ENCODE results near the gene ADGRB2. TPM values are rescaled to one million over a fixed set of nuclear protein-coding genes. Genes with fewer than 3 reads are reported as not detected.

ADGRB2 gene
- total RNA-seq, 2 experiments from 2014 or later, result 0.74 to 0.75 TPM

DNA sequence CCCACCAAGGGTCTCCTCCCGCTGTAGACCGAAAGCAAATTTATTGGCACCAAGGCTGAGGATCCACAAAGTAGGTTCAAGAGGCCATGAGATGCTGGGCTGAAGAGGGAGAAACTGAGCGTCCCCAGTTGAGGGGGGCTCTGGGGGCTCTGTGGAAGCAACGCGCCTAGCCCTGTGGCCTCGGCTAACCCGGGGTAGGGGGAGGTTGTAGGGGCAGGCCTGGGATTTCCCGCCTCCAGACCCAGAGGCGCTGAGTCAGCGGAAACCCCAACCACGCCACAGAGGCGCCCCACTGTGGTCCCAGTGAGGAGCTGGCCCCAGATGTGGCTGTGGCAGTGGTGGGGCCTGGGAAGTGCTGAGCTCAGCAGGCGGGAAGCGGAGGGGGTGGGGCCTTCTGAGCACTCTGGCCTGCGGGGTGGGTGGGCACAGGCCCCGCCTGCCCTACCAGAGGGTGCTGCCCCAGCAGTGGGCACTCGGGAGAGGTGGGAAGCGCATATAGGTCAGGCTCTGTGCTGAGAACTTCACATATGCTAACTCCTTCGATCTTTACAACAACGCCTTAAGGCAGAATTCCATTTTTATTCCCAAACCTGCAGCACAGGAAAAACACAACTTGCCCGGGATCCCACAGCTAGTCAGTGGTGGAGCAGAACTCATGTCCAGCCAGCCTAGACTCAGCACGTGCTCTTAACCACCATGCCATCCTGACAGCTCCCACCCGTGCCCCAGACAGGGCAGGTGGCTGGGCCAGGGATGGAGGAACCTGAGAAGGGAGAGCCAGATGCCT lies 58.9 kb downstream of the ADGRB2 start:
- H3K4me3 Mint-ChIP-seq, result peak overlapping the region; percentile 60
- ATAC-seq (ENCODE audit: low read depth), result peak; percentile 82
- H3K4me1 Mint-ChIP-seq, result peaks cover 32% of the 10 kb centered on the region
- no peaks in the 10 kb centered on the region for H3K9me3 Mint-ChIP-seq
- H3K27me3 Mint-ChIP-seq, result peaks cover 54% of the 10 kb centered on the region
- H3K27ac Mint-ChIP-seq, result no peak overlapping the region
- H3K36me3 Mint-ChIP-seq, result no peaks in the 10 kb centered on the region
- peak; percentile 82 for DNase-seq
- POLR2A ChIA-PET, result interaction anchor here (0.5 to 1.6 kb wide), 3 partner anchors 9 to 60 kb away, joined by 3 read pairs; no protein-coding TSS in a partner anchor

DNA sequence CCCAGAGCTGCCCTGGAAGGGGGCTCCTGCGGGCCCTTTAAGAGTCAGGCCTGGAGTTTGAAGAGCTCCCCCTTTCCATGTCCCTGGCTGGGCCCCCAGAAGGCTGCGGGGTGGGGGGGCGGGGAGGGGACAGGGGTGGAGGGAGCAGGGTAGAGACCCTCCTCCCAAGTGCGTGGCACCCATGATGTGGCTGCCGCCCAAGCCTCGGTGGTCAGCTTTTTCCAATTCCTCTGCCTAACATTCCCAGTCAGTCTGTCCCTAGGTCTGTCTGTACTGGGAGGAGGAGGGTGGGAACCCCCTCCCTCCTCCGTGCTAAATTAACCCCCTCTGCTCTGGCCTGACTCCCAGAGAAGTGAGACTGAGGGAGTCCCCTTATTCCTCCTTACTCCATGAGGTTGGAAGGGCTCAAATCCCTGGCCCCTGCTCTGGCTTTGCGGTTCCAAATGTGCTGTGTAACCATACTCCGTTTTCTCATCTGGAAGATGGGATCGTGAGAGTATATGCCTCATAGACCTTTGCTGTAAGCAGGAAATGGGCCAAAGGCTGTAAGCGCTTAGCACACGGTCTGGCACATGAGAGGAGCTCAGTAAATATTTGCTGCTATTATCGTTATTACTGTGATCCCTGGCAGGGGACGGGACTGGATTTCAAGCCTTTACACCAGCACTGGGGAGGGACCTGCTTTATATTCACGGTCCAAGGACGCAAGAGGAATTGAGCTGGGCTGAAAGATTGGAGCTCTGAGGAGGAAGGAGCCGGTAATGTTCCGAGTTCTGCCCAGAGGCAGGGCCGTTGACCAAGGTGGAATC lies 59.7 kb downstream of the ADGRB2 start:
- no peaks in the 10 kb centered on the region for H3K9me3 Mint-ChIP-seq
- H3K36me3 Mint-ChIP-seq, result no peaks in the 10 kb centered on the region
- H3K27me3 Mint-ChIP-seq, result peaks cover 52% of the 10 kb centered on the region
- POLR2A ChIA-PET, result interaction anchor here (1.0 to 1.6 kb wide), 2 partner anchors 10 to 59 kb away, joined by 3 read pairs; no protein-coding TSS in a partner anchor
- ATAC-seq (ENCODE audit: low read depth) (peak; percentile 7), DNase-seq (no peak)
- H3K4me1 Mint-ChIP-seq, result peaks cover 35% of the 10 kb centered on the region
- H3K4me3 Mint-ChIP-seq, result peak overlapping the region; percentile 60
- H3K27ac Mint-ChIP-seq, result no peak overlapping the region

DNA sequence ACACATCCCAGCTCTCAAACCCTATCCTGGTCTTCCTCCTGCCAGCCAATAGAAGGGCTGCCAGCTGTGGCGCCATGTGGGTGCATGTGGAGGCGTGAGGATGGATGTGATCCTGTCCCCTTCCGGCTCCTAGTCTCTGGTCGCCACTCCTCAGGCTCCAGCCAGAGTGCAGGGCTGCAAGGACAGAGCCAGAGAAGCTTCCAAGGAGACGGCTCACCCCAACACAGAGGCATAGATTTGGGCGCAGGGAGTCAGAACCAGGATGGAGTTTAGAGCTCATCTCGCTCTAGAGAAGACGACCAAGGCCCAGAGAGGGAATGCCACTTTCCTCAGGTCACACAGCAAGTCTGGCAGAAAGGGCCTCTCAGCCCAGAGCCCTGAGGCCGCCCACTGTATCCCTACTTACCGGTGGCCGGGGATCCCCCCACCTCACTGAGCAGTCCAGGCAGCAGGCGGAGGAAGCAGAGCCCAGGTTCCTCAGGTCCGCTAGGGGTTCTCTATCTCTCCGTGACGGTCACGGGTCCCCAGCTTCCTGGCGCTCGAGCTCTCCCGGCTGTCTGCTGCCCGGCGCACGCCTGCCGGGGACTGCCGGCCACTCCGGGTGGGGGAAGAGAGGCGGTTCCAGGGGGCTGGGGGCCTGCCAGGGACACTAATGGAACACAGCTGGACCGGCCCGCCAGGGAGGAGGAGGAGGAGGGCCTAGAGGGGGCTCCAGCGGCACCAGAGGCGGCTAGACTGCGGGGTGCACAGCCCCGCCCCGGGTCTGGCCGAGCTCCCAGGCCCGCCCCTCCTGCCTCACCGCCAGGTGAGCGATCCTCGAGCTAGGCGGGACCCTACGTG lies 60.5 kb downstream of the ADGRB2 start, which contains the start of gene COL16A1:
TSS of gene COL16A1 (minus strand) at position 587 of the 840 bp plus-strand sequence. CDS start 1,824 bp downstream, outside the sequence.
- Mint-ChIP-seq H3K4me1 (peaks cover 40% of the 10 kb centered on the region), H3K27me3 (peaks cover 46% of the 10 kb centered on the region), H3K27ac (no peak within 1 kb of the TSS), H3K36me3 (no peaks in the 10 kb centered on the region), H3K4me3 (peak within 1 kb of the TSS; percentile 60), H3K9me3 (no peaks in the 10 kb centered on the region)
- ATAC-seq (ENCODE audit: low read depth) (no peak), DNase-seq (no peak)
- POLR2A ChIA-PET, result no interaction called here

DNA sequence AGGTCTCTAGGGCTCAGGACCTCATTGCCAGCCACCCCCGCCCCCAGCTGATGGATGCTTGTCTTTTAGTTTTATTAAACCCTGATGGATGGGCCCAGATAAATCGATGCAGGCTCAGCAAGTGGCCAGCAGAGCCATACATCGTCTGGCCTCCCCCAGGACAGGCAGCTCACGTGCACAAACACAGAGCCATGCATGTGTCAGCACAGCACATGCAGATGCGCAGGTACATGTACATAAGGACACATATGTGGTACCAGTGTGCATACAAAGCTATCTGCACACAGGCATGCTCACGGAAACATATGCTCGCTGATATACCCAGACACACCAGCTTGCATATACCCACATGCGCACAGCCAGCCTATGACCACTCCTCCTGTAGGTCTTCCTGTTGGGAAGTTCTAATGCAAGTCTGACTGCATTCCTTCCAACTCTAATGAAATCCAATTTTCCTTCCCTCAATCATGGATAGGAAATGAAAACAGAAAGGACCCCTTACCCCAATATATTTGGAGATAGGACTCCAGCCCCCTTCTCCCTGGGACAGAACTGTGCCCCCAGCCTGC lies 61.2 kb downstream of the ADGRB2 start:
- POLR2A ChIA-PET, result no interaction called here
- Mint-ChIP-seq H3K27ac (no peak overlapping the region), H3K4me1 (peaks cover 38% of the 10 kb centered on the region)

DNA sequence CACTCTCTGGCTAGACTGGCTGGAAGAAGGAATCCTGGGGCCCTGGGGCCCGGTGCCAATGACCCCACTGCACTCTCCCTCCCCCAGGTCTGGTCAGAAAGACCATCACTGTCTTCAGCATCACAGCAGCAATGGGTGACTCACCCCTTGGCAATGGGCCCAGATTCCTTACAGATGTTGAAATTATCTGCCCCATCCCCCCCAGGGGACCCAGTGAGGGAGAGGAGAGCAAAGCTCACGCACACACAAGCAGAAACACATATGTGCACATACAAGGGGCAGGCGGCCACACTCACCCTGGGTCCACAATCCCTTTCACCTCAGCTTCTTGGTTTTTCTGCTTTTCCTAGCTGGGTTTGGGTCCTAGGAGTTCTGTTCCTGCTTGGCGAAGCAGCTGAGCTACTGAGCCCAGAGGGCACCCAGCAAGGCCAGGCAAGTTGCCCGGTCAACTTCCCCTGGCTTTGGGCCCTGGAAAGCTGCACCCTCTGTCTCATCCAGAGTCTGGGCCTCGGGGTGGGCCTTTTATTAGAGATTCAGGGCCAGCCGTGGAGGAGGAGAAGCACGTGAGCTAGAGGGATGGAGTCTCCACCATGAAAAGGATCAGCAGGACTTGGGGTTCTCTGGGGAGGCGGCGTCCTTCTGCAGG lies 62.9 kb downstream of the ADGRB2 start:
- no peaks in the 10 kb centered on the region for H3K9me3 Mint-ChIP-seq
- H3K27ac Mint-ChIP-seq, result no peak overlapping the region
- no peaks in the 10 kb centered on the region for H3K36me3 Mint-ChIP-seq
- no peak overlapping the region for H3K4me3 Mint-ChIP-seq
- ATAC-seq (ENCODE audit: low read depth) (no peak), DNase-seq (no peak)
- peaks cover 34% of the 10 kb centered on the region for H3K4me1 Mint-ChIP-seq
- H3K27me3 Mint-ChIP-seq, result peaks cover 28% of the 10 kb centered on the region
- POLR2A ChIA-PET, result no interaction called here

More for the DNA sequence above, 61.2 kb downstream of the ADGRB2 start:
- no peak for ATAC-seq (ENCODE audit: low read depth)
- Mint-ChIP-seq H3K4me3 (no peak overlapping the region), H3K36me3 (no peaks in the 10 kb centered on the region), H3K9me3 (no peaks in the 10 kb centered on the region), H3K27me3 (peaks cover 38% of the 10 kb centered on the region)
- no peak for DNase-seq

DNA sequence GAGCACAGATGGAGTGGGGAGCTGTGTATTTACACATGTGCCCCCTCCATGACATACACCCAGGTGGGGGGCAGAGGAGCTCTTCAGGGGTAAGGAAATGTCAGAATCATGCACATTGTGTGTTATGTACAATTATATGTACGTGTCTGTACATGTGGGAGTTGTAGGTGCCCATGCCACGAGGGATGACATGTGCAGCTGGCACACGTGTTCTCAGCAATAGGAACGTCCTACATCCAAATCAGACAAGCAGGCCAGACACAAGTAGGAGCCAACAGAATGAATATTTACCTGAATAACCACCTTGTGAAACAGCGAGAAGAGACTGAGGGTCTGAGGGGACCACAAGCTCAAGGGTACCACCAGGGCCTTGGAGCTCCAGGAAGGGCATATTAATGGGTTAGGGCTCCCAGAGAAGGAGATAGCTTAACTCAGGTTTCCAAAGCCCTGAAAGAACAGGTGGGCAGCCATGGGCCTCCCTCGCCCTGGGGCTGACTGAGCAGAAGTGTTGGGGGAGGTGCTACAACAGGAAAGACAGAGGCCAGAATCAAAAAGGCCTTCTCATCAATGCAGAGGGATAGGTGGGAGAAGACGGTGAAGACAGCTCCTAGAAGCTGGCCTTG lies 63.6 kb downstream of the ADGRB2 start:
- POLR2A ChIA-PET, result interaction anchor here (0.6 kb wide), 1 partner anchor 739 kb away, joined by 3 read pairs; no protein-coding TSS in a partner anchor
- Mint-ChIP-seq H3K4me1 (peaks cover 29% of the 10 kb centered on the region), H3K9me3 (no peaks in the 10 kb centered on the region), H3K4me3 (no peak overlapping the region), H3K27ac (no peak overlapping the region), H3K27me3 (peaks cover 23% of the 10 kb centered on the region), H3K36me3 (no peaks in the 10 kb centered on the region)
- no peak for DNase-seq
- ATAC-seq (ENCODE audit: low read depth), result no peak

DNA sequence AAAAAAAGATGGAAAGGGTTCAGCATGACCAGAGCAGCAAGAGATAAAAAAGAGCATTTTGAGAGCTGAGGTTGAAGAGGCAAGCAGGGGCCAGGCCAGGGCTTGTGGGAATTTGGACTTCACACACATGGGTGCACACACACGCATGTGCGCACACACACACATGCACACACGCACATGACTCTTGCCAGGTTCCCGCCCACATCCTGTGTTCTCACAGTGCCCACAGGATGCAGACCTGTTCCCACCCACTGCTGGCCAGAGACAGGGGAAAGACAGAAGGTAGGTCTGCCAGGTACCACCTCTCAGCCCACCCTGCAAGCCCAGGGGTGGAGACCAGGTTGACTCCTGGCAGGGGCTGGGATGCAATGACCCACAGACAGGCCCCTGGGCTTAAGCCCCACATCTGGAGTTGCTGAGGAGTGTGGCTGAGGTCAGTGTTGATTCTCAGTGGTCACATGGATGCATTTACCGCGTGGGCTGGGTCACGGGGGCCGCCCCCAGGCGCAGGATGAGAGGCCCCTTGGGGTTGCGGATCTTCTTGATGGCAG lies 64.7 kb downstream of the ADGRB2 start:
- POLR2A ChIA-PET, result no interaction called here
- peaks cover 18% of the 10 kb centered on the region for H3K4me1 Mint-ChIP-seq
- peaks cover 16% of the 10 kb centered on the region for H3K27me3 Mint-ChIP-seq
- H3K4me3 Mint-ChIP-seq, result no peak overlapping the region
- H3K9me3 Mint-ChIP-seq, result no peaks in the 10 kb centered on the region
- DNase-seq (peak; percentile 41), ATAC-seq (ENCODE audit: low read depth) (peak; percentile 59)
- H3K36me3 Mint-ChIP-seq, result no peaks in the 10 kb centered on the region
- no peak overlapping the region for H3K27ac Mint-ChIP-seq

DNA sequence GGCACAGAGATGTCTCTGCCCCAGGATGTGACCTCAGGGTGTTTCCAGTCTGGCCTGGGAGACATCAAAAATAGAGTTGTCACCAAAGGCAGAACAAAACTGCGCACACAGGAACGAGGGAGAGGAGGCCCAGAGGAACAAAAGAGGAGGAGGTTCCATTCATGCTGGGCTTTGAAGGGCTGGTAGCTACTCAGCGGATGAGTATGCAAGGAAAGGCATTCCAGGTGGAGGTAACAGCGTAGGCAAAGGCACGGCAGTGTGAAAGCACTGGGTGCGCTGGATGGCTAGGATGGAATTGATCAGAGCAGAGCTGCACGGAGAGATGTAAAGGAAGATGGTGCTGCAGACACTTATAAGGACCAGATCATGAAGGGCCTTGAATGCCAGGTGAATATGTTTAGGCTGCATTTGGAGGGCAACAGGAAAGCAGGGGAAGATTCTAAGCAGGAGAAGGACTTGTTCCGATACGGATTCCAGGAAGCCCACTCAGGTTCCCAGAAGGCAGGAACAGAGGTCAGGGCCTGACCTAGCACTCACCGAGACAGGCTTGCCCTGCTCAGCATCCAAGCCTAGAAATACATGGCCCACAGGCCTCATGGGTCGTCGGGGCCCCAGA lies 66.7 kb downstream of the ADGRB2 start:
- H3K4me3 Mint-ChIP-seq, result no peak overlapping the region
- POLR2A ChIA-PET, result no interaction called here
- DNase-seq (no peak), ATAC-seq (ENCODE audit: low read depth) (no peak)
- peaks cover 6% of the 10 kb centered on the region for H3K27me3 Mint-ChIP-seq
- H3K36me3 Mint-ChIP-seq, result no peaks in the 10 kb centered on the region
- no peak overlapping the region for H3K27ac Mint-ChIP-seq
- H3K4me1 Mint-ChIP-seq, result peaks cover 20% of the 10 kb centered on the region
- H3K9me3 Mint-ChIP-seq, result no peaks in the 10 kb centered on the region

DNA sequence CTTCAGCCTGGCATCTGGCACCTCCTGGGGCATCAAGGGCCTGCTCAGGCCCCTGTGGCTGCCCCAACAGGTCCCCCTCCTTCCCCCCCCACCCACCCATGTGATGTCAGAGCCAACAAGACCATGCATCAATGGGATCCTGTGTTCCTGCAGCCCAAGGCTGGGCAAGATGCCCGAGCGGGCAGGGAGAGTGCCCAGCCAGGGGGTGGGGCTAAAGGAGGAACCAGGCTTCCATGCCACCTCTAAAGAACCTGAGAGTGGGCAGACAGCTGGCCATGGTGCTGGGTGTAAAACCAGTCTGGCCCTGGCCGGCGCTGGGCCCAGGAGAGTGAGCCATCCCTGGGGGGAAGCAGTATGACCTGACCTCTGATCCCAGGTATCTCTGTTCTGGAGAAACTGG lies 67.9 kb downstream of the ADGRB2 start:
- no peaks in the 10 kb centered on the region for H3K36me3 Mint-ChIP-seq
- peaks cover 20% of the 10 kb centered on the region for H3K4me1 Mint-ChIP-seq
- H3K27ac Mint-ChIP-seq, result no peak overlapping the region
- no peaks in the 10 kb centered on the region for H3K9me3 Mint-ChIP-seq
- DNase-seq, result no peak
- no peak for ATAC-seq (ENCODE audit: low read depth)
- POLR2A ChIA-PET, result no interaction called here
- peaks cover 4% of the 10 kb centered on the region for H3K27me3 Mint-ChIP-seq
- H3K4me3 Mint-ChIP-seq, result no peak overlapping the region

DNA sequence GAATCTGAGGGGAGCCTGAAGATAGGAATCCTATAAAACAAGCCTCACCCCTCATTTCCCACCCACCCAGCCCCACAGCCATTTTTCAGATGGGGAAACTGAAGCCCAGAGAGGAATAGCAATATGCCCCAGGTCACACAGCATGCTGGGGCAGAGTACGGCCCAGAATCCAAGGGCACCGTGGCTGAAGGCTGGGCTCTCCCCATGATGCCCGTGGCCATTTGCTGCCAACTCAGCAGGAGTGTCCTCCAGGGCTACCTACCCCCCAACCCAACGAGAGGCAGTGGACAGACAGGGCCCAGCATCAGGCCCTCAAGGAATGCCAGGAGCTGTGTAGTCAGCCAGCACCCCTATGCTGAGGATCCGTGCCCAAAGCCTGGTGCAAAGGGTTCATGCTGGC lies 68.8 kb downstream of the ADGRB2 start:
- H3K4me1 Mint-ChIP-seq, result peaks cover 13% of the 10 kb centered on the region
- no peak for DNase-seq
- H3K27ac Mint-ChIP-seq, result no peak overlapping the region
- no peak overlapping the region for H3K4me3 Mint-ChIP-seq
- no peaks in the 10 kb centered on the region for H3K9me3 Mint-ChIP-seq
- POLR2A ChIA-PET, result no interaction called here
- ATAC-seq (ENCODE audit: low read depth), result no peak
- H3K36me3 Mint-ChIP-seq, result no peaks in the 10 kb centered on the region
- peaks cover 4% of the 10 kb centered on the region for H3K27me3 Mint-ChIP-seq

DNA sequence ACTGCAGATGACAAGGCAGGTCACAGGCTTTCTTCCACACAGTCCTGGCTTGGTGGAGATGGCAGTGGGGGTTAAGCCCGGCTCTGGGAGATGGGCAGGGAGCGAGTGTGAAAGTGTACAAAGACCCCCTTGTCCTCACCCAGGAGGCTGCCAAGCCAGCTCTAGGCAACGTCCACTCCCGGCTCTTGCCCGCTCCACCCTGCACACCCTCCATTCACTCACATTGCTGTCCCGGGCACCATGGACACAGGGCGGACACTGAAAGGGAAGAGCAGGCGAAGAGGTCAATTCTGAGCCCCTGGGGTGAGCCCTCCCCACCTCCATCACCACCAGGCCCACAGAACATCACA lies 69.2 kb downstream of the ADGRB2 start:
- H3K27ac Mint-ChIP-seq, result no peak overlapping the region
- H3K27me3 Mint-ChIP-seq, result peaks cover 4% of the 10 kb centered on the region
- H3K9me3 Mint-ChIP-seq, result no peaks in the 10 kb centered on the region
- DNase-seq, result no peak
- no peak for ATAC-seq (ENCODE audit: low read depth)
- H3K4me1 Mint-ChIP-seq, result peaks cover 11% of the 10 kb centered on the region
- H3K36me3 Mint-ChIP-seq, result no peaks in the 10 kb centered on the region
- POLR2A ChIA-PET, result no interaction called here
- H3K4me3 Mint-ChIP-seq, result no peak overlapping the region

Data from activated naive CD8-positive, alpha-beta T cell treated with anti-CD3 and anti-CD28 coated beads, Interleukin-2, amount 10 ng/mL, durations not matched to agents 7 days and 5 days (primary cell).